GM21737 (cell line): ENCODE results near the gene COL20A1.
"Not testable (repeated sequence)": the region's sequence is repeated elsewhere in the genome, so short reads cannot be mapped to it uniquely, and the experiment has no call there.

Source experiments
- ATAC-seq: cut with Tn5 transposase; IDR thresholded peaks from one replicate; pipeline ENCODE4 v1.9.1; 2021; ENCODE audit warnings: mild to moderate bottlenecking, moderate library complexity; ENCODE audit not compliant: unreplicated experiment

COL20A1 gene

DNA sequence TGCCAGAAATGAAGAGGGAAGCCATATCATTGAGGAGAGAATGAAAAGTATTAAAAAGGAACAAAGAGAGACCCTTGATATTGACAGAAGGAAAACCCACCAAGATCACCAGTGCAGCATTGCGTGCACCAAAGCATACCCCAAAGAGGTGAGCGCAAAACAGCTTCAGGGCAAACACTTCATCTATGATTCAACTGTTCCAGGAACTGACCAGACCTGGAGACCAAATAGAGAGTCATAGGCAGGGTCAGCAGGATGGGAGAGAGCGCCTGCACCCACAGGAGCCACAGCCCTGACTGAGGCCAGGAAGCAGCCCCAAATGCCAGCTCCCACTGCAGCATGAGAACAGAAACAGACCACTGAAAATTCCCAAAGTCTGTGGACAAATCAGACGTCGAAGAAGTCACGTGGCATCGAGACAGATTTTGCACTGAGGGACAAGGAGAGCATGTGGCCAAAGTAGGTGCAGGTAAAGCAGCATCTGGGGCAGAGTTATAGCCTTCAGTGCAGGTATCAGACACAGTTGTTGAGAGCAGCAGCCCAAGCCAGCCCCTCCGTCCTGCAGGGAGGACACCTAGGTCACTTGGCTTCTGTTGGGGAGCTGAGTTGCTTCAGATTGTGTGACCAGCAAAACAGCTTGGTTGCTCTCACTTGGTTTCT lies 38.9 kb downstream of the COL20A1 start:
- no peak for ATAC-seq

DNA sequence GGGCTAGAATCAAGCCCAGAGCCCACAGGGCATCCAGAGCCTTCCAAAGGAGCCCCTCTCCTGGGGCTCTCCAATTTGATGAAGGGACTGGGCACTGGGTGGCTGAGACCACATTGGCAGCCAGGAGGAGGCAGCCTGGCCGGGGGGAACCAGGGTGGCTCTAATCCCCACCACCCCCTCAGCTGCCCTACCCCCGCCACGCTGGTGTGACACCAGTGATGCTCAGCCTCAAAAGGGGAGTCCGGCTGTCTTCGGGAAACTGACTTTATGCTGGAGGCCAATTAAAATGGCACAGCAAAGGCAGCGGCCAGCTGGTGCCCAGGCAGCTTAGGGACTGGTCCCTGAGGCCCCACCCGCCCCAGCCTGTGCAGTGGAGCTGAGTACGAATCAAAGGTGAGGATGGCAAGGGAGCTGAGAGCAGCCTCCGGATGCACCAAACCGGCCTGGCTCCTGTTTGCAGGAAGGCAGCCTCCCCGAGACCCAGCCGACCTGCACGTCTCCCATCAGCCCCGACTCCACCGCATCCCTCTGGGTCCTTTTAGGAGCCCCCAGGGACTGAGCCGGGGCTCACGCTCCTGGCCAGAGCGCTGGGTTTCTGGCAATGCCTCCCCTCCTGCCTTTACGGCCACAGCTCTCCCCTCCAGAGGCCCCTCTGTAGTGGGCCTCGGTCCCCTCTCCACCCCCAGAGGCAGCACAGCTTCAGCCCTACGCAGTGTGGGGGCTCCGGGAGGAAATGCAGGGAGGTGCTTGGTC lies 39.7 kb downstream of the COL20A1 start:
- no peak for ATAC-seq

DNA sequence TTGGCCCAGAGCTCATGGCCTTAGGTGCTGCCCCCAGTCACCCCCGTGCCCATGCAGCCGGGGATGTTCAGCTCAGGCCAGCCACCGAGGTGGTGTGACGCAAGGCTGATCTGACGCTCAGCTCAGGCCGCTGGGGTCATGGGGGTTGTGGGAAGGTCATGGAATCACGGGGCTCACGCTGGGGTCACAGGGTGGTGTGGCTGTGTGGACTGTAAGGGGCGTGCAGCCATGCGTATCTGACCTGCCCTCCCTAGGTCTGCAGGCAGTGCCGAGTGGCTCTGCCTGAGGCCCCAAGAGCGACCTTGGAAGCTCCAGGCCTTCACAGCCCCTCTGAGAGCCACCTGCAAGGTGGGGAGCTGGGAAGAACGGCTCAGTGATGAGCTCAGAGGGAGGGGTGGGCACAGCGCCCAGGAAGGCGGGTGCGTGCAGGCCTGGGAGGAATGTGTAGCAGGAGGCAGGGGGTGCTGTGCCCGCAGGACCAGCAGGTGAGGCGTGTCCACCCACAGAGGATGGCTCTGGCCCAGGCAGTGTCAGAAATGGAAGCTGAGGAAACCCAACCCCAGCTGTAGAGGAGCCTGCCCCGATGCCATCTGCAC lies 40.4 kb downstream of the COL20A1 start:
- ATAC-seq: no peak

DNA sequence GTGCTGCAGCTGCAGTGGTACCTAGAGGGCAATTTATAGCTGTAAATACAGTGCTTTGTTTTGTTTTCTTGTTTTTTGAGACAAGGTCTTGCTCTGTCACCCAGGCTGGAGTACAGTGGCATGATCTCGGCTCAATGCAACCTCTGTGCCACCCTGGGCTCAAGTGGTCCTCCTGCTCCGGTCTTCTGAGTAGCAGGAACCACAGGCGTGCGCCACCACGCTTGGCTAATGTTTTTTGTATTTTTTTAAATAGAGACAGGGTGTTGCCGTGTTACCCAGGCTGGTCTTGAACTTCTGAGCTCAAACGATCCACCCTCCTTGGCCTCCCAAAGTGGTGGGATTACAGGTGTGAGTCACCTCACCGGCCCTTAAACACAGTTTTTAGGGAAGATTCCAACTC lies 41.4 kb downstream of the COL20A1 start:
- ATAC-seq: no peak

DNA sequence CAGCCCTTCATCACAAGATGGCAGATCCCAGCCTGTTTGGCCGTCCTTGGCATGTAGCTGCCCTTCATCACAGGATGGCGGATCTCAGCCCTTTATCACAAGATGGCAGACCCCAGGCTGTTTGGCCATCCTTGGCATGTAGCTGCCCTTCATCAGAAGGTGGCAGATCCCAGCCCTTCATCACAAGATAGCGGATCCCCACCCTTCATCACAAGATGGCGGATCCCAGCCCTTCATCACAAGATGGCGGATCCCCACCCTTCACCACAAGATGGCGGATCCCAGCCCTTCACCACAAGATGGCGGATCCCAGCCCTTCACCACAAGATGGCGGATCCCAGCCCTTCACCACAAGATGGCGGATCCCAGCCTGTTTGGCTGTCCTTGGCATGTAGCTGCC lies 42.1 kb downstream of the COL20A1 start:
- ATAC-seq: not testable (repeated sequence)

DNA sequence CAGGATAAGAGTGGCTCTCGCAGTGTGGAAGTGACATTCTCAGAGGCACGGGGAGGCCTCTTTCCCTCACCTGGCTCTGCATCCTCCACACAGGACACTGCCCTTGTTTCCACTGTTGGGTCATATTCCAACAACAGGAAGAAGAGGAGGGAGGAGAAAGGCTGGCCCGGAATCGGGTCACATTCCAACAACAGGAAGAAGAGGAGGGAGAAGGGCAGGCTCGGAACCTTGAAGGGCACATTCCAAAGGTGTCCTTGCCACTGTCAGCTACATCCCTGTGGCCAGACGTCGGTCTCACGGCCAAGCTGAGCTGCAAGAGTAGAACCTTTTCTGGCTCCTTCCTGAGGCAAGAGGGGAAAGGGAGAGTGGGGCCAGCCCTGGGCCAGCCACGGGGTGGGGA lies 42.7 kb downstream of the COL20A1 start:
- ATAC-seq: no peak

DNA sequence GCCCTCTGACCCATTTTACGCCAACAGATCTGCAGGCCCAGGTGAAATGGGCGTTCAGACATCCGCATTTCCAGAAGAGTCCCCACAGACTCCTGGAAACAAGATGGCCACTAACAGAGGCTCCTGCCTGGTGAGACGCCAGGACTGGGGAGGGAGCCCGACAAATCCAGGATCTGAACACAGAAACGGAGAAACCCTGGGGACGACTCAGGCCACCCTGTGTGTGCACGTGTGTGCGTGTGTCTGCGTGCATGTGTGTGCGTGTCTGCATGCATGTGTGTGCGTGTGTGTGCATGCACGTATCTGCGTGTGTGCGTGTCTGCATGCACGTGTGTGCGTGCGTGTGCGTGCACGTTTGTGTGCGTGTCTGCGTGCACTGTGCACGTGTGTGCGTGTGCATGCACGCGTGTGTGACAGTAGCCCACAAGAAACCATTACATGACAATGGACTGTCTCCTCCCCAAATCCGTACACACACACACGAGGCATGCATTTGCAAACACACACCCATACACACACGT lies 43.3 kb downstream of the COL20A1 start:
- no peak for ATAC-seq

DNA sequence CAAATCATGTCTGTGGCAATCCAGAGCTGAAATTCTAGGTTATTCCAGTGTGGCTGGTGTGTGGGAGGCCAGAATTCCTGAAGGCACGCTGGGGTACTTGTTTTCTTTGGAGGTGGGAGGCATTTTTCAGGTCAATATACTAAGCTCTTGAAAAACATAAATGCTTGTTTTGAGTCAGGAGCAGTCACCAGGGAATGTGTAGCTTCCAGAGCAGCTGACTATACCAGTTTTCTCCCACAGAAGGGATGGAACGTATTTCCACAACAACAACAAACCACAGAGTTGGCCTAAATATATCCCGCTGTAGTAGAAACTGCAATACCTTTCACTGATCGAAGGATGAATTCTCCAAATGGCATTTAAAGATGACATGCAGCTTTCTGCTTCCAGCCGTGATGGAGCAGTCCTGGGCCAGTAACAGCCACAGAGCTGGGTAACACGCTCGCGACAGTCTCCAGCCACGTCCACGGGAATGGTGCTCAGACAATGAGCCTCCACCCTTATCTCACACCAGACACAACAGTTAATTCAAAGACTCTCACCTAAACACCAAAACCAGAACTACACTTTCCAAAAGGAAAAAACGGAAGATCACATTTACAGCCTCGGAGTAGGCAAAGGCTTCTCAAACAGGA lies 44.9 kb downstream of the COL20A1 start:
- ATAC-seq: no peak

DNA sequence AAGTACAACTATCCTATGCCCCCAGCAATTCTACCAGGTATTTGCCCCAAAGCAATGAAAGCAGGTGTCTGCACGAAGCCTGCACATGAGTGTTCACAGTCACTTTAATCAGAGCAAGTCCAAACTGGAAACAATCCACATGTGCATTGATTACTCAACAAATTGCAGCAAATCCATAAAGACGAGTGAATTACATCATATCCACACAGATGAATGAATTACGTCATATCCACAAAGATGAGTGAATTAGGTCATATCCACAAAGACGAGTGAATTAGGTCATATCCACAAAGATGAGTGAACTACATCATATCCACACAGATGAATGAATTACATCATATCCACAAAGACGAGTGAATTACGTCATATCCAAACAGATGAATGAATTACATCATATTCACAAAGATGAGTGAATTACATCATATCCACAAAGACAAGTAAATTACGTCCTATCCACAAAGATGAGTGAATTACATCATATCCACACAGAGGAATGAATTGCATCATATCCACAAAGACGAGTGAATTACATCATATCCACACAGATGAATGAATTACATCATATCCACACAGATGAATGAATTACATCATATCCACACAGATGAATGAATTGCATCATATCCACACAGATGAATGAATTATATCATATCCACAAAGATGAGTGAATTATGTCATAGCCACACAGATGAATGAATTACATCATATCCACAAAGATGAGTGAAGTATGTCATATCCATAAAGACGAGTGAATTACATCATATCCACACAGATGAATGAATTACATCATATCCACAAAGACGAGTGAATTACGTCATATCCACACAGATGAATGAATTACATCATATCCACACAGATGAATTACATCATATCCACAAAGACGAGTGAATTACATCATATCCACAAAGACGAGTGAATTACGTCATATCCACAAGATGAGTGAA lies 46.4 kb downstream of the COL20A1 start:
- not testable (repeated sequence) for ATAC-seq

DNA sequence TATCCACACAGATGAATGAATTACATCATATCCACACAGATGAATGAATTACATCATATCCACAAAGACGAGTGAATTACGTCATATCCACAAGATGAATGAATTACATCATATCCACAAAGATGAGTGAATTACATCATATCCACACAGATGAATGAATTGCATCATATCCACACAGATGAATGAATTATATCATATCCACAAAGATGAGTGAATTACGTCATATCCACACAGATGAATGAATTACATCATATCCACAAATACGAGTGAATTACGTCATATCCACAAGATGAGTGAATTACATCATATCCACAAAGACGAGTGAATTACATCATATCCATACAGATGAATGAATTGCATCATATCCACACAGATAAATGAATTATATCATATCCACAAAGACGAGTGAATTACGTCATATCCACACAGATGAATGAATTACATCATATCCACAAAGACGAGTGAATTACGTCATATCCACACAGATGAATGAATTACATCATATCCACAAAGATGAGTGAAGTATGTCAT lies 47.2 kb downstream of the COL20A1 start:
- ATAC-seq: not testable (repeated sequence)

DNA sequence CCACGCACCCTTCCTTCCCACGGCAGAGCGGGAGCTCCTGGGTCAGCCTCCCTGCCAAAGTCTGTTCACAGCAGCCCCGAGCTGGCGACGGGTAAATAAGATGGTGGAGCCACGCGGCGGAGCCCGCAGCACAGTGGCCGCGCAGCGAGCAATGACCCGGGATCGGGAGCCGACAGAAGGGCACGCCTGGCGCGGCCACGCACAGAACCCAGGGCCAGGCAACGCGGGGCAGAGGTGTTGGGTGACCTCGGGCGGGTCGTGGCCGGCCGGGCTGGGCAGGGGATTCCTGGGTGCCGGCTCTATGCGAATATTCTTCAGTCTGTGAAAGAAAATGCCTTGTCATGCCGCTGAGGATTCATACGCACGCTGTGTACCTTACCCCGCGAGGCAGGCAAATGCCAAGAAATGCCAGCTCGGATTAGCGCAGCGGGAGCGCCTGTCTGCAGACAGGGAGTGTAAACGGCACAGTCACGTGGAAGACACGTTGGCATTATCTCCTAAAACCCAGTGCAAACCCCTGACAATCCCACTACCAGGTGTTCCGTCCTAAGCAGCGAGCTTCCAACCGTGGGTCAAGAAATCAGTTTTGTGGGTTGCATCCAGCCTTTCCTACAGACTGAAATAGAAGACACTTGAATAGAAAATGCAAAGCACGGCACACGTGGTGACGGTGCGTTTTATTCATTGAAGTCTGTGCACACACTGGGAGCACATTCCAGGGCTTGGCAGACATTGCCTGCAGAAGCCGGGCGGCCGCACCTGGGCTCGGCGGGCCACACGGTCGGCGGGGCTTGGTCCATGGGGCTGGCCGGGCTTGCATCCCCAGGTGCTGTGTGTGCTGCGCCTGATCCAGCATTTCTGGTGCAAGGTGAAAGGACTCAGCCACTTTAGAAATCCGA lies 49.8 kb downstream of the COL20A1 start:
- ATAC-seq: no peak

DNA sequence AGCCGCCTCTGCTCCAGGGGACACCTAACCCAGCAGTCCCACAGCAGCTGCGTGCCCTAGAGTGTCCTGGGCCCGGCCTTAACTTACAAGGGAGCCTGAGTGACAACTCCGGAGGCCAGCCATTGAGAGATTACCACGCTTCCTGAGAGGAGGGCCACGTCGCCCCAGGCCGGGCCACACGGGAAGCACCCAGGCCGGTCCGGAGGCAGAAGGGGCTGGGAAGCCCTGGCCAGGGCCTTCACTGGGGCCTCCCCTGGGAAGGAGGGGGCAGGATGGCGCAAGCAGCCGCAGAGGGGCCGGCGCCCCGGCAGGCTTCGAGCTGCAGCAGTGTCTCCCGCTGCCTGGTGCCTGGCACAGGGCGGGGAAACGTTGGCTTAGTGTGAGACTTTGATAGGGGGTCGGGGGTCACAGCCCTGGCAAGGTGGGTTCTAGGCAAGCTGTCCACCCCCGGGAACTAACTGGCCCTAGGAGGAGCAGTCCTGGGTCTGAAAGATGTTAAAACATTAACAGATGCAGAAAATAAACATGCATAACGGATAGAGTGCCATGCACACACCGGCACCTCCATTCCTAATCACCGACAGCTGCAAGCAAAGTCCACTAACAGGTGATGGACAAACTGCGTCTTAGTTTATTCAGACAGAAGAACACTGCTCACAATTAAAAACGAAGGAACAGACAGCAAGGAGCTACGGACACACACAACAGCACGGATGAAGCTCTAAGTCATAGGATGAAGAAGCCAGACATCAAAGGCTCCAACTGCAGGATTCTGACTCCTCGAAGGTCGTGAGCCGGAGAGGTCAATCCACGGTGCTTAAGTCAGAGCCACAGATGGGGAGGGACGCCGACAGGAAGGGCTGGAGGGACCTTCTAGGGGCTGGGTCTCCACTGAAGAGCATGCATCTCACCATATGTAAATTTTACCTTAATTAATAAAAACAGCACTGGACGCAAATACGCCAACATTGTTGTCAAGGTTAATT lies 50.8 kb downstream of the COL20A1 start:
- no peak for ATAC-seq

DNA sequence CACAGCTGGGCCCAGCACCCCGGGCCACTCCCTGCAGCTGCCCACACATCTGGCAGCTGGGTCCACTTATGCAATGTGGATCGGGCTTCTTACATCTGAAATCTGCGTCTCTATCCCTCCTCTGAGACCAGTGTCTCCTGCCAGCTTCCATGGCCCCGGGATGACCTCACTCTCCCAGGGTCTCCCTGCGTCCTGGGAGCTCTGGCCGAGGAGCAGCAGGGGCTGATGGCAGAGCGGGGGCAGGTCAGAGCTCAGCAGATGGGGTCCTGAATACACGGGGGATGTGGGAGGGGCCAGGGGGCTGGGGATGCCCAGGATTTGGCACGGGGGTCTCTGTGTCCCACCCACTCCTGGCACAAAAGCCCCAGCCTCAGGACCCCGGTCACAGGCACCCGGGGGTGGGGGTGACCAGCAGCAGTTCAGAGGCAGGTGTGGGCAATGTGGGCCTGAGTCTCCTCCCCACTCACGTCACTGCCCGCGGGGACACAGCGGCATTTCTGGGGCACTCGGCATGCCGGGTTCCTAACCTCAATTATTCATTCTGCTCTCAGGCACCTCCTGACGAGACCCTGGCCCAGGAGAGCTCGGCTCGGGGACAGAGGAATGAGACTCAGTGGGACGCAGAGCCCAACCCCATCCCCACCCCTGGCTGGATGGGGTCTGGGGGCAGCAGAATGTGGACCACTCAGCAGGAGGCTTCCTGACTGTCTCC lies 51.8 kb downstream of the COL20A1 start:
- no peak for ATAC-seq

DNA sequence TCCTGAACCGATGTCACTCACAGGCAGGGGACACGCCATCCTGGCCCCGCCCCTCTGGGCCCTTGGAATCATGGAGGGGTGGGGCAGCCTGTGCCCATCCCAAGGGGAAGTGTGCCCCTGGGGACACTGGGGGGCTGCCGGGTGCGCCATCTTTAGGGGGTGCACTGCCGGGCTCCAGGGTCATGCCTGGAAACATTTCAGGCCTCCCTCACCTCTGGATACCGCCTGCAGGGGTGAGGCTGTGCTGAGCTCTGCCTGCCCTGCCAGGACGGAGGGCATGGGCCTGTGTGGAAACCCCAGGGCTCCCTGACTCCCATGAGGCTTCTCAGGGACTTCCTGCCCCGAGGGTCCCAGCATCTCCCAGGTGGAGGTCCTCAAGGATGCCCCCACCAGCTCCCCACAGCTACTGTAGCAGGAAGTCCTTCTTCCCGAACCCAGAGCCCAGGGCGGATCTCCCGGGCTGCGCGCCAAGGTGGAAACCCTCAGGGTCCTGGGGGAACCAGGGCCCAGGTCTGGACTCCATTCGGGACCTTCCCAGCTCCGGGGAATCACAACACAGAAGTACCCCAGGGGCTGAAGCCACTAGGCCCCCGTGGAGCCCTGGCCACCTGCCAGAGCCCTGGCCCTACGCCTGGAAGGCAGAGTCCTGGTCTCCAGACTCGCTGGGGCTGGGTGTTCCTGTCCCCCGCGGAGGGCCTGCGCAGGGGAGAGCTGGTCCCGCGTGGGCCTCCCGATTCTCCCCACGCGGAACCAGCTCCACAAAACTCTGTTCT lies 52.5 kb downstream of the COL20A1 start:
- no peak for ATAC-seq

DNA sequence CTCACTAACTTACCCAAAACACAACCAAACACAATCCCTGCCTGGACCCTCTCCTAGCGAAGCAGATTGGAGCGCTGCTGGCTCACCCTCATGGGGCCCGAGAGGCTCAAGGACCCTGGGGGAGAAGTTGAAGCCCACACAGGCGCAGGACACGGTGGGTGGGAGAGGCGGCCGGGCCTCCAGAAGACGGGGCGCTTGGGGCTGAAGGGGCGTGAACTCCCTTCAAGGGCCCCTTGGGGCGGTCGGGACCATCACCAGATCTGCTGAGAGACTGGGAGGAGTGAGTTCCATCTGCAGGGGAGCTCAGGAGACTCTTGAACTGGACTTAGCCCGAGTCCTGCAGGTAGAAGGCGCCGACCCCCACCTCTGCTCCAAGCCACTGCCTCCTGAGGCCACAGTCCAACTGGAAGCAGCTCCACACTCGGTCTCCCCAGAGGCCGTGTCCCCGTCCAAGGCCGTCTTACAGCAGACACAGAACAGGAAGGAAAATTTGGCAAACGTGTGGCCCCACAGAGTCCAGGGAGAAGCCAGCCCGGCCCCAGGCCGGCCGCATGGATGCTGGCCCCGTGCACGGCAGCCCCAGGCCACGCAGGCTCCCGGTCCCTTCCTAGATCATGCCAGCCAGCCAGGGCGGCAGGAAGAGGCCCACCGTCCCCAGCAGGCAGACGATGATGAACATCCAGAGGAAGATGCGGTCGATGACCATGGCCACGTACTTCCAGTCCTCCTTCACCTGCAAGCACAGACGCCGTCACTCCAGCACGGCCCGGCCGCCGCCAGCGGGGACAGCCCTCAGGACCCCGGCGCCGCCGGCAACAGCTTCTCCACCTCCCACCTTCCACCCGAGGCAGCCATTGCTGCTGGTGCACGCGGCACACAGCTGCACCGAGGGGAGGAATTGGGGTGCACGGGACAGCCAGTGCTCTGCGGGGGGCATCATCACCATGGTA lies 53.4 kb downstream of the COL20A1 start:
- no peak for ATAC-seq
